IPS-18a (cell line): ENCODE data around the gene PLEKHJ1.

Experiments
- H3K27ac ChIP-seq: one replicate; pipeline ENCODE4 v1.5.1; 2013; ENCODE audit warnings: low read length
- H3K27me3 ChIP-seq: one replicate; pipeline ENCODE4 v1.6.1; 2013; ENCODE audit warnings: mild to moderate bottlenecking, low read length; ENCODE audit not compliant: control insufficient read depth, insufficient read depth
- H3K36me3 ChIP-seq: one replicate; pipeline ENCODE4 v1.6.1; 2013; ENCODE audit warnings: low read depth, low read length; ENCODE audit not compliant: control insufficient read depth
- H3K4me1 ChIP-seq: one replicate; pipeline ENCODE4 v1.6.1; 2013; ENCODE audit warnings: low read depth, low read length; ENCODE audit not compliant: control insufficient read depth
- H3K4me3 ChIP-seq: one replicate; pipeline ENCODE4 v1.5.1; 2013; ENCODE audit warnings: low read length
- H3K9ac ChIP-seq: one replicate; pipeline ENCODE4 v1.6.1; 2013; ENCODE audit warnings: mild to moderate bottlenecking, low read length, moderate library complexity
- H3K9me3 ChIP-seq: one replicate; pipeline ENCODE4 v1.6.1; 2013; ENCODE audit warnings: low read depth, low read length; ENCODE audit not compliant: control insufficient read depth

PLEKHJ1 gene

GRCh38 chr19:2245273-2245672 lies 9.1 kb upstream of the PLEKHJ1 start:
- peaks cover 43% of the 10 kb centered on the region for H3K36me3 ChIP-seq

GRCh38 chr19:2244486-2244885 lies 8.4 kb upstream of the PLEKHJ1 start:
- no peak overlapping the region for H3K27ac ChIP-seq
- H3K9ac ChIP-seq = no peak overlapping the region
- peaks cover 2% of the 10 kb centered on the region for H3K4me1 ChIP-seq
- H3K9me3 ChIP-seq = no peaks in the 10 kb centered on the region
- H3K36me3 ChIP-seq = peaks cover 43% of the 10 kb centered on the region
- no peak overlapping the region for H3K4me3 ChIP-seq
- H3K27me3 ChIP-seq = no peaks in the 10 kb centered on the region

More at GRCh38 chr19:2245273-2245672, 9.1 kb upstream of the PLEKHJ1 start:
- Histone ChIP-seq H3K4me1 (no peaks in the 10 kb centered on the region), H3K27me3 (no peaks in the 10 kb centered on the region), H3K9me3 (no peaks in the 10 kb centered on the region), H3K27ac (no peak overlapping the region), H3K9ac (no peak overlapping the region), H3K4me3 (no peak overlapping the region)

GRCh38 chr19:2244125-2244411 lies 7.9 kb upstream of the PLEKHJ1 start:
- peaks cover 6% of the 10 kb centered on the region for H3K4me1 ChIP-seq
- no peaks in the 10 kb centered on the region for H3K9me3 ChIP-seq
- peaks cover 43% of the 10 kb centered on the region for H3K36me3 ChIP-seq
- no peak overlapping the region for H3K9ac ChIP-seq
- no peaks in the 10 kb centered on the region for H3K27me3 ChIP-seq
- H3K4me3 ChIP-seq = no peak overlapping the region
- H3K27ac ChIP-seq = no peak overlapping the region

- Histone ChIP-seq H3K27me3 (no peaks in the 10 kb centered on the region), H3K4me1 (peaks cover 11% of the 10 kb centered on the region), H3K4me3 (no peak overlapping the region), H3K36me3 (peaks cover 43% of the 10 kb centered on the region), H3K27ac (no peak overlapping the region), H3K9ac (no peak overlapping the region), H3K9me3 (no peaks in the 10 kb centered on the region)
Observed at GRCh38 chr19:2243274-2244124, 7.4 kb upstream of the PLEKHJ1 start.

GRCh38 chr19:2242816-2243215 lies 6.7 kb upstream of the PLEKHJ1 start:
- Histone ChIP-seq H3K36me3 (peaks cover 43% of the 10 kb centered on the region), H3K4me1 (peaks cover 18% of the 10 kb centered on the region), H3K9ac (no peak overlapping the region), H3K4me3 (no peak overlapping the region), H3K27me3 (no peaks in the 10 kb centered on the region), H3K9me3 (no peaks in the 10 kb centered on the region), H3K27ac (no peak overlapping the region)

- no peaks in the 10 kb centered on the region for H3K27me3 ChIP-seq
- H3K9ac ChIP-seq = no peak overlapping the region
- no peaks in the 10 kb centered on the region for H3K9me3 ChIP-seq
- peaks cover 23% of the 10 kb centered on the region for H3K4me1 ChIP-seq
- peaks cover 40% of the 10 kb centered on the region for H3K36me3 ChIP-seq
- no peak overlapping the region for H3K4me3 ChIP-seq
- H3K27ac ChIP-seq = no peak overlapping the region
Observed at GRCh38 chr19:2242092-2242537, 6.0 kb upstream of the PLEKHJ1 start.

GRCh38 chr19:2240881-2241760 lies 5.0 kb upstream of the PLEKHJ1 start:
- no peak overlapping the region for H3K9ac ChIP-seq
- peaks cover 30% of the 10 kb centered on the region for H3K36me3 ChIP-seq
- H3K9me3 ChIP-seq = no peaks in the 10 kb centered on the region
- H3K27ac ChIP-seq = no peak overlapping the region
- H3K4me1 ChIP-seq = peaks cover 23% of the 10 kb centered on the region
- H3K27me3 ChIP-seq = no peaks in the 10 kb centered on the region
- H3K4me3 ChIP-seq = peak overlapping the region; percentile 90

- peak overlapping the region; percentile 90 for H3K4me3 ChIP-seq
- H3K27ac ChIP-seq = no peak overlapping the region
- peaks cover 23% of the 10 kb centered on the region for H3K4me1 ChIP-seq
- H3K9me3 ChIP-seq = no peaks in the 10 kb centered on the region
- H3K27me3 ChIP-seq = no peaks in the 10 kb centered on the region
- peak overlapping the region; percentile 65 for H3K9ac ChIP-seq
- peaks cover 19% of the 10 kb centered on the region for H3K36me3 ChIP-seq
Observed at GRCh38 chr19:2239771-2240770, 3.9 kb upstream of the PLEKHJ1 start.

GRCh38 chr19:2239173-2239572 lies 3.0 kb upstream of the PLEKHJ1 start:
- Histone ChIP-seq H3K9me3 (no peaks in the 10 kb centered on the region), H3K36me3 (peaks cover 11% of the 10 kb centered on the region), H3K27ac (no peak overlapping the region), H3K4me1 (peaks cover 23% of the 10 kb centered on the region), H3K4me3 (peak overlapping the region; percentile 90), H3K9ac (peak overlapping the region; percentile 65), H3K27me3 (no peaks in the 10 kb centered on the region)

GRCh38 chr19:2237869-2238153 lies 1.7 kb upstream of the PLEKHJ1 start:
- H3K4me3 ChIP-seq = peak overlapping the region; percentile 90

More at GRCh38 chr19:2237869-2238153, 1.7 kb upstream of the PLEKHJ1 start:
- no peak overlapping the region for H3K9ac ChIP-seq
- H3K36me3 ChIP-seq = peaks cover 12% of the 10 kb centered on the region
- peaks cover 23% of the 10 kb centered on the region for H3K4me1 ChIP-seq
- no peak overlapping the region for H3K27ac ChIP-seq
- no peaks in the 10 kb centered on the region for H3K27me3 ChIP-seq
- H3K9me3 ChIP-seq = no peaks in the 10 kb centered on the region
